Measurements from ENCODE around the gene SHISAL1. TPM values are rescaled to one million over a fixed set of nuclear protein-coding genes. Genes with fewer than 3 reads are reported as not detected.

SHISAL1 gene
- total RNA-seq, 2 donors from 2014 or later = 0.27 to 8.6 TPM

DNA sequence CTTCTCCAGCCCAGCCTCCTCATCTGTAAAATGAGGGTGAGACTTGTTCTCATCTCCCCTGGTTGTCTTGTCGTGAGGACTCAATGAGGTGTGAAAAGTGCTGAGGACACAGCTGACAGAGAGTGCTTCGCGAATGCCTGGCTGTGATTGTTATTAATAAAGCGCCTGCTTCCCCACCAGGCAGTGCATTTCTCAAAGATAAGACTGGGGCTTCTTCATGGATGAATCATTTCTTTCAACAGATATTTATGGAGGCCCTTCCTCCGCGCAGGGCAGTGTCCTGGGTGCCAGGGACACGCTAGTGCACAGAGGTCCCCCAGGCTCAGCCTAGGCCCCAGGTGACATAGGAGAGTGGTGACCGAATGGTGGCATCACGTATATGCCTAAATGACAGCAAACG is 34.3 kb upstream of the SHISAL1 start:
- ATAC-seq (no peak), DNase-seq (no peak)
- intact Hi-C loops (cut with DNase I, micrococcal nuclease) = no loop called here

DNA sequence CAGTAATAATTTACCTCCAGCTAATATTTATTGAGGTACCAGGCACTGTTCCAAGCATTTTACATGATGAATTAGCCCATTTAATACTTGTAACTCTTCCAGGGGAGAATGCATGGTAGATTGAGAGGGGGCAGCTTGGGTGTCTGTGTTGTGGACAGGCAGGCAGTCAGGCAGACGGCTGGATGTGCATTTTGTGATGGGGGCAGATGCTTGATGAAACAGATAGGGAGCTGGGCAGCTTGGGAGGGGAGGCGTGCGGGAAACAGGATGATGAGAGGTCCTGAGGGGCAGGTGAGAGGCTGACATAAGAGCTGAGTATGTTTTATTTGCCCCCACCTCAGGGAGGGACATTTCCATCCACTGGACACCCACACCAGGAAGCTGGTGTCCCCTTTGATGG is 33.1 kb upstream of the SHISAL1 start:
- intact Hi-C loops (cut with DNase I, micrococcal nuclease) = no loop called here
- ATAC-seq = no peak
- DNase-seq = no peak

DNA sequence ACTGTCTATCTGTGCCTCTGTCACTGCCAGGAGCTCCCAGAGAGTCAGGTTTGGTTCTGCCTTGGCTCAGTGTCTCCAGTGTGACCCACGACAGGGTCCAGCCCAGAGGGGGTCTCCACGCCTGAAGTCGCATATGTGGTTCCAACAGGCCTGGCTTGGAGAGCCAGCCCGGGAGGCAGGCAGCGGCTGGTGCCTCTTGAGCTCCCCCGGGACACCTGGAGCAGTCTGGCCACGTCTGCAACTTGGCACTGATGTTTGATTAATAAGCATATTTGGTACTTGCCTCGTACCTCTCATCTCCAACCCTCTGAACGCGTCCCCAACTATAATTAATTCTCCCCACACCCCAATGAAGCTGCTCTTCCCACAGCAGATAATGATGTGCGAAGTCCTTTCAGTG is 31.7 kb upstream of the SHISAL1 start:
- DNase-seq = no peak
- intact Hi-C loops (cut with DNase I, micrococcal nuclease) = no loop called here
- no peak for ATAC-seq

DNA sequence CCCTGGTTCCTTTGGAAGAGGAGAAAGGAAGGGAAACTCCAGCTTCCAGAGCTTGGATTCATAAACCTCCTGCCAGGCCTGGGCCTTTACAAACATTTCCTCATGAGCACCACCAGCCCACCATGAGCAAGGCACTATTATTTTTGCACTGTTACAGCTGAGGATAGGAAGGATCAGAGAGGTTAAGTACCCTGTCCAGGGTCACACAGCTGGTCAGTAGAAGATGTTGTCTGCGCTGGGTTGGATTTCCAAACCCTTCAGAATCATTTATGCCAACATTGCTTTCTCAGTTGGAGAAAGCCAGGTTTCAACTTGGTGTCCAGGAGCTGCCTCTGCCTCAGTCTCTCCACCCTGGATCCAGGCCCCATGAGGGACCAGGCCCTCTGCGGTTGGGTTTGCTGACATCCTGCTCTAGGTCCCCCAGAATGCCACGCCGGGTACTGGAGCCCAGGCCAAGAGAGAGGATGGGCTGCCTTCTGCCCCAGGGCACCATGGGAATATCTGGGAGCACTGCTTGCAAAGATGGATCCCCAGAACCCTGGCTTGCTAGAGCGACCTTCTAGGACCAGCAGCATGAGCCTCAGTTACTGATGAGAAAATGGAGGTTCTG is 29.7 kb upstream of the SHISAL1 start:
- DNase-seq = no peak
- no peak for ATAC-seq
- intact Hi-C loops (cut with DNase I, micrococcal nuclease) = no loop called here

DNA sequence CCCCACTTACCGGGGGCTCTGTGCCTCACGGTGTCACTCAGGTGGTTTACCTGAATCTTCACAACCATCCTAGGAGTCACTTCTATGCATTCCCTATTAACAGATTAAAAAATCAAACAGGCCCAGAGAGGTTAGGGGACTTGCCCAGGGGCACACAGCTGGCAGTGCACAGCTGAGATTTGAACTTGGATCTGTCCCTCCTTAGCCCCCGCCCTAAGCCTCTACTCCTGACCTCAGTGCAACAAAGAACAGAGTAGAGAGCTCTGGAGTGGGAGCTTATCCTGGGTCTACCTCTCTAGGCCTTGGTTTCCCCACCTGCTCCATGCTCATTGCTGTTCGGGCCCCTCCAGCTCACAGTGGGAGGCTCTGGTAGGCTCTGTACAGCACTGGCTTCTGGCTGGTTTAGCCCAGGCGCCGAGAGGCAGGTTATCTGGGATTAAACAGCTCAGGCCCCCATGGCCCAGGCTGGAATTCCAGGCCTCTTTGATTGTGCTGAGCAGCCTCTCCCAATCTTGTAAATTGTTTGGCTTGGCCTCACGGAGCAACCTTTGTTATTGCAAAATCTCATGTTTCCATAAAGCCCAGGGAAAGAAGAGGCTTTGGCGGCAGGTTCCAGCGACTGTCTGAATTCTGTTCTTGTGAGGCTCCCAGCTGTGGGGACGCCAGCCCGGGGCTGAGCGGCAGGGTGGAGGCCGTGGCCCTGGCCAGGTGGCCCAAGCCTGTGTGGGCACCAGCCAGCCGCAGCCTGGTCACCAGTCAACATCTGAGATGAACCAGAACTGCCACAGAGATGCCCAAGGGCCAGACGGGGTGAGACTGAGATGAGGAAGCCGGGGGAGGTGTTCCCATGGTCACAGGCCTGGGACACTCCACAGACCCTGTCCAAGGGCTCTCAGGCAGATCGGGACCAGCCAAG is 28.9 kb upstream of the SHISAL1 start:
- intact Hi-C loops (cut with DNase I, micrococcal nuclease) = no loop called here
- DNase-seq (no peak), ATAC-seq (no peak)

DNA sequence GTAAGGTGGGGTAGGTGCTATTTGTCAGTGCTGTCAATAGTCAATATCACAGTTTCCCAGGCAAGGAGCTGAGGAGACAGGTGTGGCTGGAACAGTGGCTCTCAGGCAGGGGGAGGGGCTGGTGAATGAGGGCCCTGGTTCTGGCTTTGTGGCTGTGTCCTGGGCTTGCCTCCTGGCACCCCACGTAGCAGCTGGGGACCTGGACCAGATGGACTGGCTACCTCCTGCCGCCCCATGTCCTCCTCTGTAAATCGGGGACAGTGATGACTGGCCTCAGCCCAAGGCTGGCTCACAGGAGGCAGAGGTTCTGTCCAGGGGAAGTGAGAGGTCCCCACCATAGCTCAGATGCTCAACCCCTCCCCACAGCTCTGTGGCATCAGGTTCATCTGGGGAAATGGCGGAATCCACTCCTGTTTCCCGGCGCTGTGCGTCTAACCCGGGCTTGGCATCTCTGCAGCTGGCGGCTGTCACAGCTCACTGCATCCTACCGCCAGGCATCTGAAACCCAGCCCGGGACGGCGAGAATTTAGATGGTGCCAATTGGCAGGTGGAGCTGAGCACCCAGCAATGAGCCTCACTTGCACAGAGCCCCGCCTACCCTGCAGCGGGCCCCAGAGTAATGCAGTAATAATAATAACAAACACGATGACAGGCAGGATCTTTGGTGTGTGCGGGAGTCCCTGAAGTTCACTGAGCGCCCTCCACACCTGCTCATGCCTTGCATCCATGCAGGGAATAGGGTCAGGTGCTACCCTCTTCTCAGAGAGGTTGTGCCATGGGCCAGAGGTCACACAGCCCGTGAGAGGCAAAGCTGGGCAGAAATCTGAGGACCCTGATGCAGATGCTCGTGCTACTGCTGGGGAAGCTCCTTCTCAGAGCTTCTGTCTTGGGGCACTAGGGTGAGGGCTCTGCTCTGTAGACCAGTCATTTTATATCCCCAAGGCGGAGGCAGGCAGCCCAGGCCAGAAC is 27.8 kb upstream of the SHISAL1 start:
- no peak for ATAC-seq
- DNase-seq = no peak

DNA sequence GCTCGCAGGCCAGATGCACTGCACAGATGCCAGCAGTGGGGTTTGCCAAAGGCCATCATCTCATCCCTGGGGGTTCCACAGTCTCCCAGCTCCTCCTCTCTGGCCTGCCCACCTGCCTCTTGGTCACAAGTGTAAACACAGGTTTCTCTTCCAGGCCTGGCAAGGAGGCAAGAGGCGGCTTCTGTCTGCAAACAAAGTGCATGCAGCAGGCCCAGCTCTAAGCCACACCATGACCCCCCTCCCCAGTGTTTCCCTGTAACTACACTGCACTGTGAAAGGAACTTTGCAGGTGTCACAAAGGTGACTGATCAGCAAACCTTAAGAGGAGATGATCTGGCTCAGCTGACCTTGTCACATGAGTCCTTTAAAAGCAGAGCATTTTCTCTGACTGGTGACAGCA is 26.2 kb upstream of the SHISAL1 start:
- no peak for DNase-seq
- intact Hi-C loops (cut with DNase I, micrococcal nuclease) = no loop called here
- ATAC-seq = no peak

More for the DNA sequence above, 27.8 kb upstream of the SHISAL1 start:
- intact Hi-C loops (cut with DNase I, micrococcal nuclease) = no loop called here

DNA sequence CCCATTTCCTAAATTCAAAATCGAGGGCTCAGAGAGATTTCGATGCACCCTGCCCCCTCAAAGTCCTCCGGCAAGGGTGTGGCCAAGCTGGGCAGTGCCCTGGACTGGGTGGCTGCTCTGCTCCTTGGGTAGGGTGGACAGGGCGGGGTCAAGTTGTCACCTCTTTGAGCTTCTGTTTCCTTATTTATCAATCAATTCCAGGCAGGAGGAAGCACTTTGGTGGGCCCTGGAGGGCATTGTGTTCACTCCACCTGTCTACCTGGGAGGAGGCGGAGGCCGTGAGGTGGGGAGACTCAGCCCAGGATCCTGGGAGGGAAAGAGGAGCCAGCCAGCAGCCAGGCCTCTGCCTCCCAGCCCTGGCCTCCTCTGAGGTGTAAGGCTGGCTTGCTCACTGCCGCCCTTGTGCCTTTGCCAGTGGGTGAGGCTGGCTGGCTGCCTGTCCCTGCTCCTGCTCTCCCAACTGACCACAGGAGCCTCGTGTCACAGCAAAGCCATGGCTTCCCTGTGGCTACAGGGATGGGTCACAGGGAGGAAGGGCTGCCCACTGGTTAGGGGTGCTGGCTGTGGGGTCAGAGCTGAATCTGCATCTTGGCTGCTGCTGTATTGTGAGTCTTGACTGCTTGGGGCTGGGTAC is 25.5 kb upstream of the SHISAL1 start:
- DNase-seq (no peak), ATAC-seq (peak; percentile 68)

DNA sequence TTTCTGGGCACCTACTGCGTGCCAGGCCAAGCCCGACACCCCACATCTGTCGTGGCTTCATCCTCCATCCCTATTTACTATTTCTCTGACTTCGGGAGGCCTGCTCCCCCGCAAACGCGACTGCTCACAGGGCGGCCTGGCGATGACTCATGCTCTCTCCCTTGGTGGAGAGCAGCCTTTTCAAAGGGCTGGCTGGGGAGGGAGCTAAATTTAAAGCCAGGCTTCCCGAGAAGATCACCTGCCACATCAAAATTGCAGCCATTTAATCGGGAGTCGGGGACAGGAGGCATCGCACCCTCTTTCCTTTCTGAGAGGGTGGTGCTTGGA is 24.9 kb upstream of the SHISAL1 start:
- no peak for ATAC-seq
- no peak for DNase-seq
- intact Hi-C loops (cut with DNase I, micrococcal nuclease) = no loop called here

More for the DNA sequence above, 25.5 kb upstream of the SHISAL1 start:
- intact Hi-C loops (cut with DNase I, micrococcal nuclease) = no loop called here

DNA sequence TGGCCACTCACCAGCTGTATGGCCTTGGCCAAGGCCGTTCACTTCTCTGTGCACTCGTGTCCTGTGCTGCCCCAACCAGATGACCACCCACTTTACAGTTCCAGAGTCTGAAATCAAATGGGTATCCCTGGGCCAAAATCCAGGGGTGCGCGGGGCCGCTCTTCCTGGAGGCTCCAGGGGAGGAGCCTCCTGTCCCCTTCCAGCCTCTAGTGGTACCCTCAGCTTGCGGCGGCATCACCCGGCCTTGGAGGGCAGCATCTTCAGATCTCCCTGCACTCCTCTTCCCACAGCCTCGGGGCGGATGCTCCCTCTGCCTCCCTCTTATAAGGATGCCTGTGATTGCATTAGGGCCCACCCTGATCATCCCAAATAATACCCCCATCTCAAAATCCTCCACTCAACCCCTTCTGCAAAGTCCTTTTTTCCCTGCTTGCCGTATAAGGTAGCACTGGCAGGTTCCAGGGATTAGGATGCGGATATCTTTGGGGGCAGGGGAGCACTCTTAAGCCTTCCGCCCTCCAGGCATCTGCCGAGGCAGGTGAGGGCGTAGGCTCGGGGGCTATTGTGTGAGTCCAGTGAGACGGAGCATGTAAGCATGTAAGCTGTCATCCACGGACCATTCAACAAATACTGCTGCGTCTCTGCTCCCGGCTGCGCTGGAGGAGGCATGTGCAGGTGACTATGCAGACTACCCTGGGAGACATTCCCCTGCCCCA is 24.4 kb upstream of the SHISAL1 start:
- ATAC-seq = no peak
- no peak for DNase-seq
- intact Hi-C loops (cut with DNase I, micrococcal nuclease) = no loop called here

DNA sequence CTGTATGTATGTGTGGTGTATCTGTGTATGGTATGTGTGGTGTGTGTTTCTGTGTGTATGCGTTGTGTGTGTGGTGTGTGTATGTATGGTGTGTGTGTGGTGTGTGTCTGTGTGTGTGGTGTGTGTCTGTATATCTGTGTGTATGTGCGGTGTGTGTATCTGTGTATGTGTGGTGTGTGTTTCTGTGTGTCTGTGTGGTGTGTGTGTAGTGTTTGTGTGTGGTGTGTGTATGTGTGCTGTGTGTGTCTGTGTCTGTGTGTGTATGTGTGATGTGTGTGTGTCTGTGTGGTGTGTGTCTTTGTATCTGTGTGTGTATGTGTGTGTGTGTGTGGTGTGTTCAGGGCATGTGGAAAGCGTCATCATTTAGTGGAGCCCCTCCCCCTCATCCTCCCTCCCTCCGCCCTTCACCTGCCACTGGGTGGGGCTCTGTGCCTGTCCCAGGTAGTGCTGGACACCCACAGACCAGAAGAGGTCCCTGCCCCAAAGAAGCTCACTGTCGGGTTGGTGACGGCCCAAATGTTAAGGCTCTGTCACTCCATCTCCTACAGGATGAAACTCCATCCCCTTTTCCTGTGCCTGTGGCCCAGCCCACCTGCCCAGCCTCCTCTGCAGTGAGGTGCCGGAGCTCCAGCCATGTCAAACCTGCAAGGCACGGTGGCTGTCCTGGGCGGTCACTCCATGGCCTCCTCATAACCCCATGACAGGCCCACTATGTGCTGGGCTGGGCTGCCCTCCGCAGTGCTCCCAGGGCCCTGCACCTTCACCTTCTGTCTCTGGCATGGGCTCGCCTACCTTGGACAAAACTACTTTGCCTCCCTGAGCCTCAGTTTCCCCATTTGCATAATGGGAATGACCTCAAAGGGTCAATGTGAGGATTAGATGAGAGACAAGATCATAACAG is 23.4 kb upstream of the SHISAL1 start:
- intact Hi-C loops (cut with DNase I, micrococcal nuclease) = no loop called here
- ATAC-seq = peak; percentile 52
- no peak for DNase-seq

DNA sequence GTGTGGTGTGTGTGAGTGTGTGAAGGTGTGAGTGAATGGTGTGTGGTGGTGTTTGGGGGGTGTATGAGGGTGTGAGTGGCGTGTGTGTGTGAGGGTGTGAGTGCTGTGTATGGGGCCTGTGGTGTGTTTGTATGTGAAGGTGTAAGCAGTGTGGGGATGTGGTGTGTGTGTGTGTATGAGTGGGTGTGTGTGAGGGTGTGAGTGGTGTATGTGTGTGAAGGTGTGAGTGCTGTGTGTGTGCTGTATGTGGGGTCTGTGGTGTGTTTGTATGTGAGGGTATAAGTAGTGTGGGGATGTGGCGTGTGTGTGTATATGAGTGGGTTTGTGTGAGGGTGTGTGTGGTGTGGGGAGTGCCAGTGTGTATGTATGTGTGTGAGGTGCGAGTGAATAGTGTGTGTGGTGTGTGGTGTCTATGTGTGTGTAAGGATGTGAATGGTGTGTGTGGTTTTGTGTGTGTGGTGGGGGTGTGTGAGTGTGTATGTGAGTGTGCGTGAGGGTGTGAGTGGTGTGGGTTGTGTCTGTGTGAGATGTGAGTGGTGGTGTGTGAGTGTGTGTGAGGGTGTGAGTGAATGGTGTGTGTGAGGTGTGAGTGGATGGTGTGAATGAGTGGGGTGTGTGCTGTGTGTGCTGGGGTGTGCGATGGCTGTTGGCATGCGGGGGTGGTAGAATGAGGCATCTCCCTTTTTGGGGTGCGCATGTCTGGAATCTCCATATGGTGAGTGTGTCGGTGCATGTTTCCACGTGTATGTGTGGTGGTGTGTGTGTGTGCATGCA is 22.5 kb upstream of the SHISAL1 start:
- no peak for DNase-seq
- intact Hi-C loops (cut with DNase I, micrococcal nuclease) = no loop called here

DNA sequence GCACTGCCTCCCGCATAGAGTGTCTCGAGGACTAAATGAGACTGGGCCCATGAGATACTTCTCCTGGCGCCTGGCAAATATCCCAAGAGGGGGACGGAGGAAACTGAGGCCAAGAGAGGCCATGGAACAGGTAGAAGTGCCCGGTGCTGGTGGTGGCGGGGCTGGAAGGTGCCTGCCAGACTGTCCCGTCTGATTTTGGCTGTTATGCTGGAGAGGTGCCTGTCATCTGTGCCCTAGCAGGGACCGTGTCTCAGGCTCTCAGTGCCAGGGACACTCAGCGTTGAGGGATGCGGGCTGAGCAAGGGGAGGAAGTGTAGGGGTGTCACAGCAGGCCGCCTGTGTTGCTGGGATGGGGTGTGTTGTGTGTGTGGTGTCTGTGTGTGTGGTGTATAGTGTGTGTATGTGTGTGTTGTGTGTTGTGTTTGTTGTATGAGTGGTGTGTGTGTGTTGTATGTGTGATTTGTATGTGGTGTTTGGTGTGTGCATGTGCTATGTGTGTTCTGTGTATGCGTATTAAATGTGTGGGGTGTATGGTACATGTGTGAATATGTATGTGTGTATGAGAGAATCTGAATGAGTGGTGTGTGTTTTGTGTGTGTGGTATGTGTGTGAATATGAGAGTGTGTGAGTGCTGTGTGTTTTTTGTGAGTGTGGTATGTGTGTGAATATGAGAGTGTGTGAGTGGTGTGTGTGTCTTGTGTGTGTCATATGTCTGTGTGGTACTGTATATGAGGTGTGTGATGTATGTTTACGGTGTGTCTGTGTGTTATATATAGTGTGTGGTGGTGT is 21.3 kb upstream of the SHISAL1 start:
- no peak for ATAC-seq
- no peak for DNase-seq
- intact Hi-C loops (cut with DNase I, micrococcal nuclease) = no loop called here

More for the DNA sequence above, 22.5 kb upstream of the SHISAL1 start:
- no peak for ATAC-seq

DNA sequence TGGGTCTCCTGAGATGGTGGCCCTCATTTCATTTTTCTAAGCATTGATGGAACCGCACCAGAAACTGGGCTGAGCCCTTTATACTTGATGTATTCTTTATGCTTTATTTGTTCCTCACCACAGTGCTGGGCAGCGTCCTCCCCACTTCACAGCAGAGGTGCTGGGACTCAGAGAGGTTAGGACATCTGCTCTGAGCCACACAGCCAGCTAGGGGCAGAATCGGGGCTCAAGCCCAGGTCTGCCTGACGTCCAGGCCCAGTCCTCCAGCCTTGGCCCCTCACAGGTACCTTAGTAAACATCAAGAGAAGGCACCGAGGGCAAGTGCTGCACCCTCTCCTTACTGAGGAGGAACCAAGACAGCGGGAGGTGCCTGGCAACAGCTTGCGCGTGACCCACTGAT is 20.2 kb upstream of the SHISAL1 start:
- ATAC-seq (no peak), DNase-seq (no peak)
- intact Hi-C loops (cut with DNase I, micrococcal nuclease) = no loop called here

DNA sequence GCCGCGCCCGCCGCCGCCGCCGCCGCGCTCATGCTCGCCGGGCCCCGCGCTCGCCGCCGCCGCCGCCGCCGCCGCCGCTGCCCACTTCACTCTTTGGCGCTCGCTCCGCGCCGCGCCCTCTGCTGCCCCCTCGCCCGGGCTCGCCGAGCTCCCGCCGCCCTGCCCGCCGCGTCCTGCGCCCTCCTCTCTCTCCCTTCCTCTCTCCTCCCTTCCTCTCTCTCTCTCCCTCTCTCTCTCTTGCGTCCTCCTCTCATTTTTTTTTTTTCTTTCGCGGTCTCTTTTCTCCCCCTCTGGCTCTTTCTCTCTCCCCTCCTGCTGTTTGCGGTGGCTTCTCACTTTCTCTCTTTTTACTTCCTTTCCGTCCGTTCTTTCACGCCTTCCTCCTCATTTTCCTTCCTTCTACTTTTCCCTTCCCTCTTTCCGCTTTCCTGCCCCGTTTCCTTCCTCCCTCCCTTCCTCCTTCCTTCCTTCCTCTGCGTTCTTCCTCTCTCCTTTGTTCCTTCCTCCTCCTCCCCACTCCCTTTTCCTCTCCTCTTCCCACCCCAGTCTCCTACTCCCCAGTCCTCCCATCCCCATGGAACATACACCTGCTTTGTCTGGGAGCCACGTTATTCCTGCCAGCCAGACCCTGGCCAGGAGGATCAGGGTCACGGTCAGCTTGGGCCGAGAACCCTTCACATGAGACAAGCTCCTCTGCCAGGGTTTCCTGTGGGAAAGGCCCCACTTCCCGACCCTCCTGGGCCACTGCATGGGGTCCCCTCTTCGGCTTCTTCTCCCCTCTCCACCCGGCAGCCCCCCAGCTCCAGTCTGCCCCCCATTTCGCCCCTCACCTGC is 19.3 kb upstream of the SHISAL1 start:
- DNase-seq (no peak), ATAC-seq (no peak)
- intact Hi-C loops (cut with DNase I, micrococcal nuclease) = no loop called here
